Breast epithelium (tissue), 3 donors: ENCODE results near the gene CRELD2.

Experiments used
- CTCF ChIP-seq, 3 donors: fragments of 450-650 bp; IDR thresholded peaks; one replicate each; pipeline ENCODE4 v1.5.1; 2016 to 2017; ENCODE audit warnings: antibody characterized with exemption in 3 of 3, mild to moderate bottlenecking in 3 of 3, moderate library complexity in 3 of 3
- POLR2A ChIP-seq: fragments of 450-650 bp; IDR thresholded peaks from one replicate; pipeline ENCODE4 v1.6.1; 2016; ENCODE audit warnings: antibody characterized with exemption, mild to moderate bottlenecking, moderate library complexity

- TF ChIP-seq POLR2A: no peak
- TF ChIP-seq CTCF (IDR thresholded peaks at IDR 0.05): no peak
Observed at GRCh38 chr22:49916831-49917230, 1.6 kb upstream of the CRELD2 start.
